ENCODE results near the gene SULT1C3.

SULT1C3 gene

DNA sequence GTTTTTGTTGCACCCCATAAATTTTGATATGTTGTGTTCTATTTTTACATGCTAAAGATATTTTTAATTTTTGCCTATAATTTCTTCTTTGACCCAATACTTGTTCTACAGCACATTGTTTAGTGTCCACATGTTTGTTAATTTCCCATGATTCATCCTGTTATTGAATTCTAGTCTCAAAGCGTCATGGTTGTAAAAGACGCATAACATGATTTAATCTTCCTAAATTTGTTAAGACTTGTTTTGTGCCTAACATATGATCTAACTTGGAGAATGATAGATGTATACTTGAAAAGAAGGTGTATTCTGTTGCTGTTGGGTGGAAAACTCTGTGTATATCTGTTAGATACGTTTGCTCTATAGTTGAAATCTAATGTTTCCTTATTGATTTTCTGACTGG is 27.1 kb upstream of the SULT1C3 start:
- no peaks in the 10 kb centered on the region for H3K79me2 ChIP-seq (ENCODE audit: insufficient read depth, low read length)
- H3K4me2 ChIP-seq (ENCODE audit: low read length): no peak overlapping the region
- no peak overlapping the region for H3K4me3 ChIP-seq (ENCODE audit: low read depth, low read length, poor library complexity, severe bottlenecking)
- no peak overlapping the region for H3K9ac ChIP-seq (ENCODE audit: low read length)
- no peaks in the 10 kb centered on the region for H3K9me3 ChIP-seq (ENCODE audit: low read length)
- H3K36me3 ChIP-seq (ENCODE audit: insufficient read depth, low read length): no peaks in the 10 kb centered on the region
- H3K4me1 ChIP-seq (ENCODE audit: insufficient read depth, low read length, severe bottlenecking): no peaks in the 10 kb centered on the region
- no peak for TF ChIP-seq EZH2 (IDR thresholded peaks at IDR 0.05; ENCODE audit: borderline replicate concordance, low read length)
- TF ChIP-seq, protein P1, sequence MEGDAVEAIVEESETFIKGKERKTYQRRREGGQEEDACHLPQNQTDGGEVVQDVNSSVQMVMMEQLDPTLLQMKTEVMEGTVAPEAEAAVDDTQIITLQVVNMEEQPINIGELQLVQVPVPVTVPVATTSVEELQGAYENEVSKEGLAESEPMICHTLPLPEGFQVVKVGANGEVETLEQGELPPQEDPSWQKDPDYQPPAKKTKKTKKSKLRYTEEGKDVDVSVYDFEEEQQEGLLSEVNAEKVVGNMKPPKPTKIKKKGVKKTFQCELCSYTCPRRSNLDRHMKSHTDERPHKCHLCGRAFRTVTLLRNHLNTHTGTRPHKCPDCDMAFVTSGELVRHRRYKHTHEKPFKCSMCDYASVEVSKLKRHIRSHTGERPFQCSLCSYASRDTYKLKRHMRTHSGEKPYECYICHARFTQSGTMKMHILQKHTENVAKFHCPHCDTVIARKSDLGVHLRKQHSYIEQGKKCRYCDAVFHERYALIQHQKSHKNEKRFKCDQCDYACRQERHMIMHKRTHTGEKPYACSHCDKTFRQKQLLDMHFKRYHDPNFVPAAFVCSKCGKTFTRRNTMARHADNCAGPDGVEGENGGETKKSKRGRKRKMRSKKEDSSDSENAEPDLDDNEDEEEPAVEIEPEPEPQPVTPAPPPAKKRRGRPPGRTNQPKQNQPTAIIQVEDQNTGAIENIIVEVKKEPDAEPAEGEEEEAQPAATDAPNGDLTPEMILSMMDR (IDR thresholded peaks at IDR 0.05; ENCODE audit: low read length): no peak
- no peak overlapping the region for H2AFZ ChIP-seq (ENCODE audit: low read length)
- H3F3A ChIP-seq (ENCODE audit: insufficient read depth, low read length): no peaks in the 10 kb centered on the region
- H4K20me1 ChIP-seq (ENCODE audit: insufficient read depth, low read length): no peaks in the 10 kb centered on the region
- no peaks in the 10 kb centered on the region for H3K9me2 ChIP-seq (ENCODE audit: low read depth, low read length)
- H3K27me3 ChIP-seq (ENCODE audit: insufficient read depth, low read length): no peaks in the 10 kb centered on the region
- no peak overlapping the region for H3K27ac ChIP-seq (ENCODE audit: low read depth, low read length, poor library complexity, severe bottlenecking)

DNA sequence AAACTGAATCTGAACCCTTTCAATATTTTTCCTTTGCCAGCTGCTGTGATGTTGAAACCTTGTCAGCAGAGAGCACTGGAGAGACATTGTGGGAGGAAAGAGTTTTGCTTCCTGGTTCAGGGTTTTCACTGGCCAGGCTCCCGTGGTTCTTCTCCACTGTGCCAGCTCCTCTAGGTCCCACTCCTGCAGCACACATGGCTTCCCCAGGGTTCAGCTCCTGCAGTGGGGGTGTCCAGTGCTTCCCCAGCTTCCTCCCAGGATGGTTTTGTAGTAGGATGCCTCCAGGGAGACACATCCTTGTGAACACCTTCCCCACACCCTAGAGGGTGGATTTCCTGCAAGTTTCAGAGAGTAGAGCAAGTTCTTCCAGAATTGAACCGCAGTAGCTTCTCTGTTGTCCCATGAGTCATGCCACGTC is 24.0 kb upstream of the SULT1C3 start:
- Histone ChIP-seq H3K79me2 (ENCODE audit: insufficient read depth, low read length) (no peaks in the 10 kb centered on the region), H3K4me1 (ENCODE audit: insufficient read depth, low read length, severe bottlenecking) (no peaks in the 10 kb centered on the region), H3F3A (ENCODE audit: insufficient read depth, low read length) (no peaks in the 10 kb centered on the region), H3K9ac (ENCODE audit: low read length) (no peak overlapping the region), H3K9me3 (ENCODE audit: low read length) (no peaks in the 10 kb centered on the region), H3K27ac (ENCODE audit: low read depth, low read length, poor library complexity, severe bottlenecking) (no peak overlapping the region), H3K27me3 (ENCODE audit: insufficient read depth, low read length) (no peaks in the 10 kb centered on the region), H3K9me2 (ENCODE audit: low read depth, low read length) (no peaks in the 10 kb centered on the region), H3K36me3 (ENCODE audit: insufficient read depth, low read length) (no peaks in the 10 kb centered on the region), H2AFZ (ENCODE audit: low read length) (no peak overlapping the region), H3K4me3 (ENCODE audit: low read depth, low read length, poor library complexity, severe bottlenecking) (no peak overlapping the region), H3K4me2 (ENCODE audit: low read length) (no peak overlapping the region), H4K20me1 (ENCODE audit: insufficient read depth, low read length) (no peaks in the 10 kb centered on the region)
- TF ChIP-seq EZH2 (IDR thresholded peaks at IDR 0.05; ENCODE audit: borderline replicate concordance, low read length): no peak
- TF ChIP-seq, protein P1 (IDR thresholded peaks at IDR 0.05; ENCODE audit: low read length): peak; percentile 7; the same call in 1 of the 2 replicates

- TF ChIP-seq EZH2 (IDR thresholded peaks at IDR 0.05; ENCODE audit: borderline replicate concordance, low read length): no peak
- TF ChIP-seq, protein P1 (IDR thresholded peaks at IDR 0.05; ENCODE audit: low read length): no peak
- no peaks in the 10 kb centered on the region for H3K9me2 ChIP-seq (ENCODE audit: low read depth, low read length)
- no peak overlapping the region for H3K4me2 ChIP-seq (ENCODE audit: low read length)
- H3K27me3 ChIP-seq (ENCODE audit: insufficient read depth, low read length): no peaks in the 10 kb centered on the region
- no peak overlapping the region for H2AFZ ChIP-seq (ENCODE audit: low read length)
- H3K4me1 ChIP-seq (ENCODE audit: insufficient read depth, low read length, severe bottlenecking): no peaks in the 10 kb centered on the region
- H3K27ac ChIP-seq (ENCODE audit: low read depth, low read length, poor library complexity, severe bottlenecking): no peak overlapping the region
- no peaks in the 10 kb centered on the region for H3K79me2 ChIP-seq (ENCODE audit: insufficient read depth, low read length)
- no peak overlapping the region for H3K4me3 ChIP-seq (ENCODE audit: low read depth, low read length, poor library complexity, severe bottlenecking)
- no peaks in the 10 kb centered on the region for H3F3A ChIP-seq (ENCODE audit: insufficient read depth, low read length)
- no peaks in the 10 kb centered on the region for H4K20me1 ChIP-seq (ENCODE audit: insufficient read depth, low read length)
- no peaks in the 10 kb centered on the region for H3K9me3 ChIP-seq (ENCODE audit: low read length)
- no peaks in the 10 kb centered on the region for H3K36me3 ChIP-seq (ENCODE audit: insufficient read depth, low read length)
- H3K9ac ChIP-seq (ENCODE audit: low read length): no peak overlapping the region
Observed at GRCh38 chr2:108217211-108217610, 22.6 kb upstream of the SULT1C3 start.
